ENCODE data around the gene ELFN1. TPM values are rescaled to one million over a fixed set of nuclear protein-coding genes. Genes with fewer than 3 reads are reported as not detected.

ELFN1 gene
- total RNA-seq, 4 donors from 2014 or later: 0.42 to 3.7 (median 1.3) TPM

- ATAC-seq: peak; percentile 26
- no CpG with 5 or more reads among the region's 95 CpGs for WGBS, 2 donors (ENCODE audit: low coverage in 1 of 2)
Observed at GRCh38 chr7:1664711-1665548, 5.1 kb upstream of the ELFN1 start.

GRCh38 chr7:1665549-1666316 lies 4.3 kb upstream of the ELFN1 start:
- H3K4me1 ChIP-seq: peaks cover 0 to 64% (median 46%) of the 10 kb centered on the region in 3 donors
- WGBS, 2 donors (ENCODE audit: low coverage in 1 of 2): no CpG with 5 or more reads among the region's 98 CpGs
- ATAC-seq: peak; percentile 26

More at GRCh38 chr7:1664711-1665548, 5.1 kb upstream of the ELFN1 start:
- Histone ChIP-seq H3K9me3 (no peaks in the 10 kb centered on the region), H3K36me3 (no peaks in the 10 kb centered on the region), H3K4me1 (peaks cover 0 to 56% (median 38%) of the 10 kb centered on the region in 3 donors), H3K4me3 (peak overlapping the region; percentile 21 to 63), H3K27ac (peak overlapping the region in 2 of 4 donors; percentile 24 to 68), H3K27me3 (peaks cover 100% of the 10 kb centered on the region)
- TF ChIP-seq POLR2AphosphoS5 (IDR thresholded peaks at IDR 0.05): no peak
- TF ChIP-seq CTCF (IDR thresholded peaks at IDR 0.05): peak in 3 of 4 experiments; percentile 59 to 88 (median 68)

DNA sequence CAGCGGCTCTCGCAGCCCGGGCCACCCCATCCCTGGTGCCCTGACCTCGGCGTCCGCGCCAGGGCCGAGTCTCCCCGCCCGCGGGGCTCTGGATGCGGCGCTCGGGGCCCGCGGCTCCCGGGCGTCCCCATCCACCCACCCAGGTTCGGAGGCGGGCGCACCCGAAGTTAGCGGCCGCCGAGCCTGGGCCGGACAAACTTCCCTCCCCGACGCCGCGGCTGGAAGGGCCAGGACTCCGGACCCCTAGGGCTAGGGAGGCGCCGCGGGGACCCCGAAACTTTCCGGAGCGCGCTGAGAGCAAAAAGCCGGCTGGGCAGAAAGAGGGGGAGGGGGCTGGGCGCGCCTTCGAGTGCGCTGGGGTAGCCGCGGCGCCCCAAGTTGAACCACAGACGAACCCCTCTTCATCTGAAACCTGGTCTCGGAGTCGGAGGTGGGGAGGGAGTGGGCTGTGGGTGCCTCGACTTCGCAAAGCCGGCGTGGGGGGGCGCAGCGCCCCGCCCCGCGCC lies 3.7 kb upstream of the ELFN1 start:
- ATAC-seq: no peak
- Histone ChIP-seq H3K27ac (peak overlapping the region in 2 of 4 donors; percentile 14 to 21), H3K36me3 (no peaks in the 10 kb centered on the region), H3K4me1 (peaks cover 0 to 69% (median 46%) of the 10 kb centered on the region in 3 donors), H3K27me3 (peaks cover 100% of the 10 kb centered on the region), H3K4me3 (peak overlapping the region in 1 of 2 donors; percentile 63), H3K9me3 (no peaks in the 10 kb centered on the region)
- WGBS, 2 donors (ENCODE audit: low coverage in 1 of 2): no CpG with 5 or more reads among the region's 58 CpGs
- TF ChIP-seq POLR2A (IDR thresholded peaks at IDR 0.05) (no peak), EP300 (IDR thresholded peaks at IDR 0.05) (no peak), CTCF (IDR thresholded peaks at IDR 0.05) (no peak), POLR2AphosphoS5 (IDR thresholded peaks at IDR 0.05) (no peak)

More at GRCh38 chr7:1665549-1666316, 4.3 kb upstream of the ELFN1 start:
- TF ChIP-seq POLR2A (IDR thresholded peaks at IDR 0.05): no peak
- no peak for TF ChIP-seq CTCF (IDR thresholded peaks at IDR 0.05)
- TF ChIP-seq EP300 (IDR thresholded peaks at IDR 0.05): no peak
- TF ChIP-seq POLR2AphosphoS5 (IDR thresholded peaks at IDR 0.05): no peak
- Histone ChIP-seq H3K27ac (peak overlapping the region in 2 of 4 donors; percentile 21 to 68), H3K4me3 (peak overlapping the region; percentile 21 to 63), H3K36me3 (no peaks in the 10 kb centered on the region), H3K9me3 (no peaks in the 10 kb centered on the region), H3K27me3 (peaks cover 100% of the 10 kb centered on the region)

GRCh38 chr7:1666823-1667565 lies 3.1 kb upstream of the ELFN1 start:
- Histone ChIP-seq H3K4me3 (peak overlapping the region; percentile 1 to 63), H3K27me3 (peaks cover 100% of the 10 kb centered on the region), H3K4me1 (peaks cover 0 to 69% (median 46%) of the 10 kb centered on the region in 3 donors), H3K27ac (peak overlapping the region in 1 of 4 donors; percentile 14), H3K9me3 (no peaks in the 10 kb centered on the region), H3K36me3 (no peaks in the 10 kb centered on the region)
- 0 to 1% methylated on average over 1 to 15 of the region's 70 CpGs for WGBS, 2 donors (ENCODE audit: low coverage in 1 of 2)
- TF ChIP-seq CTCF (IDR thresholded peaks at IDR 0.05) (no peak), POLR2A (IDR thresholded peaks at IDR 0.05) (no peak), POLR2AphosphoS5 (IDR thresholded peaks at IDR 0.05) (no peak), EP300 (IDR thresholded peaks at IDR 0.05) (no peak)
- ATAC-seq: no peak

Measured in gastroesophageal sphincter (tissue), 4 donors.